Calu3 (cell line): ENCODE data around the gene PLPPR2. TPM values are rescaled to one million over a fixed set of nuclear protein-coding genes. Genes with fewer than 3 reads are reported as not detected.

Source experiments
- BruUV-seq: library from RNA; stranded (reverse); fragments of 400-500 nt; replicated peaks from 2 replicates; lab custom pipeline; 2021; lab: Mats Ljungman, UMichigan
- CTCF ChIA-PET: fragments of 300-600 bp; sonication (Branson Sonifier 250); formaldehyde crosslinking; loops from one replicate; lab custom pipeline; 2022; ENCODE audit warnings: antibody characterized with exemption; lab: Charles Lee
- DNase-seq: peaks from one replicate; pipeline ENCODE4 v3.0.0; 2022
- H3K27ac Mint-ChIP-seq: one replicate; pipeline ENCODE4 v1.8.0; 2022; ENCODE audit warnings: mixed read lengths; ENCODE audit not compliant: unreplicated experiment
- H3K27me3 Mint-ChIP-seq: one replicate; pipeline ENCODE4 v1.8.0; 2022; ENCODE audit warnings: mixed read lengths; ENCODE audit not compliant: unreplicated experiment
- H3K36me3 Mint-ChIP-seq: one replicate; pipeline ENCODE4 v1.8.0; 2022; ENCODE audit warnings: mild to moderate bottlenecking, moderate library complexity, mixed read lengths; ENCODE audit not compliant: insufficient read depth, unreplicated experiment
- H3K4me1 Mint-ChIP-seq: one replicate; pipeline ENCODE4 v1.8.0; 2022; ENCODE audit warnings: mild to moderate bottlenecking, low read depth, mixed read lengths; ENCODE audit not compliant: unreplicated experiment
- H3K4me3 Mint-ChIP-seq: one replicate; pipeline ENCODE4 v1.8.0; 2022; ENCODE audit warnings: mild to moderate bottlenecking, low read depth, moderate library complexity, mixed read lengths; ENCODE audit not compliant: unreplicated experiment
- H3K9me3 Mint-ChIP-seq: one replicate; pipeline ENCODE4 v1.8.0; 2022; ENCODE audit warnings: low read depth, mixed read lengths; ENCODE audit not compliant: unreplicated experiment
- intact Hi-C: fragments of 100-400 bp; cut with micrococcal nuclease; formaldehyde crosslinking; loops from one replicate; pipeline ENCODE4 v1.10.0; 2022; ENCODE audit not compliant: unreplicated experiment
- total RNA-seq: library from RNA; stranded (reverse); gene quantifications from 2 replicates; pipeline ENCODE4 v1.2.3, GENCODE V29; 2022
- TF ChIP-seq, protein P1 (sequence below): fragments of 200-600 bp; IDR thresholded peaks from one replicate; pipeline ENCODE4 v1.8.0; 2022; ENCODE audit warnings: antibody characterized with exemption; ENCODE audit not compliant: unreplicated experiment

Gene PLPPR2
- total RNA-seq, 1 experiment from 2014 or later: 7.8 TPM

DNA sequence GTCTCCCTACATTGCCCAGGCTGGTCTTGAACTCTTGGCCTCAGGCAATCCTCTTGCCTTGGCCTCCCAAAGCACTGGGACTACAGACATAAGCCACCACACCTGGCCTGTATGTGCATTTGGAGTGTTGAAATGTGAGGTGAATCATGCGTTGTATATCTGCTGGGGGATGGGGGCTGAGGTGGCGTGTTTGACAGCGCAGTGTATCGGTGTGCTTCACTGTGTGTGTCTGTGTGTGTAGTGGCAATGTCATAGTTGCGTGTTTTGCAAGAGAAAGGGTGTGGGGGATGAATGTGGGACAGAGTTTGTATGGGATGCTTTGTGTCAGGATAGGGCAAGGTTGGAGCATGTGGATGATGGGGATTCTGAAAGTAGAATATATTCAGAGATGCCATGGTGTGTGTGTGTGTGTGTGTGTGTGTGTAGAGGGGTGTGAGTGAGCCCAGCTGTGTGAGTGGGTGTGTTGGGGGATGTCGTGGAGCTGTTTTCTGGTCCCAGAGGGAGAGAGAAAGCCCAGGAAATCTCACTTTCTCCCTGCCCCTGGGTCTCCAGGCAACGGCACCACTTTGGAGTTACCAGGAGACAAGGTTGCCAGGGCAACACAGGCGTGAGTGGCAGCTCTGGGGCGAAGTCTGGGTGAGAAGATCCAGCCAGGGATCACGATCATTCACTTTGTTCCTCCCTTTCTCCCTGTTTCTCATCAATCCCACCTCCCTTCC is 18.1 kb downstream of the PLPPR2 start:
- H3K9me3 Mint-ChIP-seq: no peaks in the 10 kb centered on the region
- intact Hi-C loops: loop anchor here (10.0 kb wide), 1 partner anchor 49 kb away; no protein-coding TSS in a partner anchor
- H3K27me3 Mint-ChIP-seq: no peaks in the 10 kb centered on the region
- H3K4me3 Mint-ChIP-seq: no peak overlapping the region
- no peak for DNase-seq
- peaks cover 9% of the 10 kb centered on the region for H3K4me1 Mint-ChIP-seq
- no TSS peak for BruUV-seq
- no peak overlapping the region for H3K27ac Mint-ChIP-seq
- CTCF ChIA-PET: no interaction called here
- TF ChIP-seq, protein P1, sequence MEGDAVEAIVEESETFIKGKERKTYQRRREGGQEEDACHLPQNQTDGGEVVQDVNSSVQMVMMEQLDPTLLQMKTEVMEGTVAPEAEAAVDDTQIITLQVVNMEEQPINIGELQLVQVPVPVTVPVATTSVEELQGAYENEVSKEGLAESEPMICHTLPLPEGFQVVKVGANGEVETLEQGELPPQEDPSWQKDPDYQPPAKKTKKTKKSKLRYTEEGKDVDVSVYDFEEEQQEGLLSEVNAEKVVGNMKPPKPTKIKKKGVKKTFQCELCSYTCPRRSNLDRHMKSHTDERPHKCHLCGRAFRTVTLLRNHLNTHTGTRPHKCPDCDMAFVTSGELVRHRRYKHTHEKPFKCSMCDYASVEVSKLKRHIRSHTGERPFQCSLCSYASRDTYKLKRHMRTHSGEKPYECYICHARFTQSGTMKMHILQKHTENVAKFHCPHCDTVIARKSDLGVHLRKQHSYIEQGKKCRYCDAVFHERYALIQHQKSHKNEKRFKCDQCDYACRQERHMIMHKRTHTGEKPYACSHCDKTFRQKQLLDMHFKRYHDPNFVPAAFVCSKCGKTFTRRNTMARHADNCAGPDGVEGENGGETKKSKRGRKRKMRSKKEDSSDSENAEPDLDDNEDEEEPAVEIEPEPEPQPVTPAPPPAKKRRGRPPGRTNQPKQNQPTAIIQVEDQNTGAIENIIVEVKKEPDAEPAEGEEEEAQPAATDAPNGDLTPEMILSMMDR: no peak
- peaks cover 5% of the 10 kb centered on the region for H3K36me3 Mint-ChIP-seq

DNA sequence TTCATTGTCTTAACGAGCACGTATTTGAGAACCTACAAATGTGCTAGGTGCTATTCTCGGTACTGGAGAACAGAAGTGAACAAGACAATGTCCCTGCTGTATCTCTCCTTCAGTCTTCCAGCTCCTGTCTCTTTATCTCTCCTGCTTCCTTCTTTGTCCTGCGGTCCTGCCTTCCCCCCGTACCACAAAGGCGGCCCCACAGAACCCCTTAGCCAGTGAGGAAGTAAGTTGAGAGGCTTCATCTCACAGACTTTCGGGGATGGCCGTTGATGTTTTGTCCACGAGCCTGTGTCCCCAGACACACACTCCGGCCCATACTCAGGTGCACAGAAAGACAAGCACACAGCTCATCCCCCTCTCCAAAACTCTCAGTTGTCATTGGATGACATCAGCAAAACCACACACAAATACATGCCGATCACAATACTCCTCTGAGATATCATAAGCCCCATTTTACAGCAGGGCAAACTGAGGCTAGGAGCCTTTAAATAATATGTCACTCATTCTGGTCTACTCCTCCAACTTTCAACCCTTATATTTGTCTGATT is 18.7 kb downstream of the PLPPR2 start:
- Mint-ChIP-seq H3K27me3 (no peaks in the 10 kb centered on the region), H3K4me1 (peaks cover 9% of the 10 kb centered on the region), H3K4me3 (no peak overlapping the region), H3K36me3 (peaks cover 10% of the 10 kb centered on the region), H3K27ac (no peak overlapping the region), H3K9me3 (no peaks in the 10 kb centered on the region)
- CTCF ChIA-PET: interaction anchor here (1.4 to 1.7 kb wide), 3 partner anchors 9 to 80 kb away, joined by 6 to 18 read pairs (median 6); no protein-coding TSS in a partner anchor
- no peak for DNase-seq
- TF ChIP-seq, protein P1: no peak
- intact Hi-C loops: loop anchor here (10.0 kb wide), 1 partner anchor 49 kb away; no protein-coding TSS in a partner anchor
- BruUV-seq: no TSS peak

DNA sequence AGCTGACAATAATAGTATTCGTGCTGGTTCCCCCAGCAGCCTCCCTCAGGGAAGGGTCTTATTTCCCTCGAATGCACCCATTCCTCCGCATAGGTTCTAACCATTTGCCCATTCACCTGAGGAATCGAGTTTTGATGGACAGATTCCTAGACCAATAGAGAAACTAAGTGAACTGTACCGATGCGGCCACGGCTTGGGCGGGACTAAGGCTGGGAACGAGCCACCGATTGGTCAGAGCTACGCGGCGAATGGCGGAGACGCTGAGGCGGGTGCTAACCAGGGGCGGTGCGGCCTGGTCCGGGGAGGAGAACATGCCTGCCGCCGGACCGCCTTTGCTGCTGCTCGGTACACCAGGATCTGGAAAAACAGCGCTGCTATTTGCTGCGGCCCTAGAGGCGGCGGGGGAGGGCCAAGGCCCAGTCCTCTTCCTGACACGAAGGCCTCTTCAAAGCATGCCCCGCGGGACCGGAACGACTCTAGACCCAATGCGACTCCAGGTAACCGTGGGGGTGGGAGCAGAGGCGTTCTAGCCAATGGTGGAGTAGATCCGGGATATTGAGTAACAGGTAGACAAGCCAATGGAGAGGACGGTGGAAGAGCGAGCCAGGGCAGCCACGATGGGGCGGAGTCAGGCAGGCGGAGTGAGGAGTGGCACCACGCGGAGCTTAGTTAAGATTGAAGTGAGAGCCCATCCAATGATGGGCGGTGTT is 19.4 kb downstream of the PLPPR2 start, which contains the start of gene SWSAP1:
TSS of gene SWSAP1 (plus strand) at position 234 of the 710 bp plus-strand sequence. CDS start at position 249, 15 bp downstream.
- no peaks in the 10 kb centered on the region for H3K9me3 Mint-ChIP-seq
- CTCF ChIA-PET: interaction anchor here (0.6 to 1.7 kb wide), 10 partner anchors 8 to 435 kb away, joined by 3 to 18 read pairs (median 4); partner anchors contain the start of genes CCDC159, ODAD3, PRKCSH and TSPAN16
- intact Hi-C loops: loop anchor here (10.0 kb wide), 1 partner anchor 50 kb away; no protein-coding TSS in a partner anchor

More for the DNA sequence above, 19.4 kb downstream of the PLPPR2 start, which contains the start of gene SWSAP1:
- no peaks in the 10 kb centered on the region for H3K27me3 Mint-ChIP-seq
- H3K4me3 Mint-ChIP-seq: no peak within 1 kb of the TSS
- peaks cover 10% of the 10 kb centered on the region for H3K36me3 Mint-ChIP-seq
- peak; percentile 93 for DNase-seq
- TSS peak; percentile 80 for BruUV-seq
- TF ChIP-seq, protein P1: no peak
- H3K27ac Mint-ChIP-seq: no peak within 1 kb of the TSS
- peaks cover 9% of the 10 kb centered on the region for H3K4me1 Mint-ChIP-seq
